Midbrain (tissue), 1 donor: ENCODE data around the gene IDH1.
"Not testable (repeated sequence)": the region's sequence is repeated elsewhere in the genome, so short reads cannot be mapped to it uniquely, and the experiment has no call there.

Source experiments
- DNase-seq: peaks from one replicate; lab custom pipeline; 2025; lab: John Stamatoyannopoulos, UW

Gene IDH1

GRCh38 chr2:208221873-208222272 lies 33.0 kb downstream of the IDH1 start:
- DNase-seq, result not testable (repeated sequence)

- DNase-seq, result no peak
These were observed 44.0 kb downstream of the IDH1 start for GRCh38 chr2:208210688-208211451.

DNA sequence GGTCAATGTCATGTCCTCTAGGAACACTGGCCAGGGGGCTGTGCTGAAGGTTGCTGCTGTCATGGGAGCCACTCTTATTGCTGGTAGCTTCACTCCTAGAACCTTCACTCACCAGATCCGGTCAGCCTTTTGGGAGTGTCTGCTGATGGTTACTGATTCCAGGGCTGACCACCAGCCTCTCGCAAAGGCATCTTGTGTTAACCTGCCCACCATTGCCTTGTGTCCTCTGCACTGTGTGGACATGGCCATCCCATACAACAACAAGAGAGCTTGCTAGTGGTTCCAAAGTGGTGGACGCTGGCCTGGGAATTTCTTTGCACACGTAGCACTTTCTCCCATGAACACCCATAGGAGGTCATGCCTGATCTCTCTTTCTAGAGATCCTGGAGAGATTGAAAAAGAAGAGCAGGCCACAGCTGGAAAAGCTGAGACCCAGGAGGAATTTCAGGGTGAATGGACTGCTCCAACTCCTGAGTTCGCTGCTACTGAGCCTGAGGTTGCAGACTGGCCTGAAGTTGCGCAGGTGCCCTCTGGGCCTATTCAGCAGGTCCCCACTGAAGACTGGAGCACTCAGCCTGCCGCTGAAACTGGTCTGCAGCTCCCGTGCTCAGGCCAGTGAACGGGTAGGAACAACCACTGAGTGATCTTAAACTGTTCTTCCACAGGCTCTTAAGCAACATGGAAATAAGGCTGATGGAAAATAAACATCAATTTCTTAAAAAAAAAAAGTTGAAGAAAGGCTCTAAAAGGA lies 46.4 kb downstream of the IDH1 start:
- no peak for DNase-seq

GRCh38 chr2:208207769-208208168 lies 47.1 kb downstream of the IDH1 start:
- no peak for DNase-seq

DNA sequence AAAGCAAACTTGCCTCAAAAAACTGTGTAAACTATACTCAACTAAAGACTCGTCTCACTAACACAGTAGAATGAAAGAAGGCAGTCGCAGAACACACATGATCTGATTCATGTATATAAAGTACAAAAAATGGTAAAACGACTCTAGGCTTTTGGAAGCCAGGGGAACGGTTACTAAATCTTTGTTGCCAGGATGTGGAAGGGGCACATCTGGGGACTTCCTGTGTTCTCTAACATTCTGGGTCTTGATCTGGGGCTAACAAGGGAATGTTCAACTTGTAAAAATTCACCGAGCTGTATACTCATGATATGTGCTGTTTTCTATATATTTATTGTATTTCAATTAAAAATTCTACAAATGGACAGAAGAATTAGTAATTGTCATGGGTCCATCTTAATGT lies 50.7 kb downstream of the IDH1 start:
- no peak for DNase-seq

GRCh38 chr2:208195531-208195930 lies 59.3 kb downstream of the IDH1 start:
- no peak for DNase-seq

GRCh38 chr2:208192611-208193236 lies 62.1 kb downstream of the IDH1 start:
- no peak for DNase-seq

GRCh38 chr2:208189810-208190503 lies 64.9 kb downstream of the IDH1 start, which contains the start of gene C2orf80:
Gene C2orf80 (minus strand): TSS chr2:208190030. CDS start chr2:208186986, 3,044 bp downstream.
- DNase-seq, result no peak

DNA sequence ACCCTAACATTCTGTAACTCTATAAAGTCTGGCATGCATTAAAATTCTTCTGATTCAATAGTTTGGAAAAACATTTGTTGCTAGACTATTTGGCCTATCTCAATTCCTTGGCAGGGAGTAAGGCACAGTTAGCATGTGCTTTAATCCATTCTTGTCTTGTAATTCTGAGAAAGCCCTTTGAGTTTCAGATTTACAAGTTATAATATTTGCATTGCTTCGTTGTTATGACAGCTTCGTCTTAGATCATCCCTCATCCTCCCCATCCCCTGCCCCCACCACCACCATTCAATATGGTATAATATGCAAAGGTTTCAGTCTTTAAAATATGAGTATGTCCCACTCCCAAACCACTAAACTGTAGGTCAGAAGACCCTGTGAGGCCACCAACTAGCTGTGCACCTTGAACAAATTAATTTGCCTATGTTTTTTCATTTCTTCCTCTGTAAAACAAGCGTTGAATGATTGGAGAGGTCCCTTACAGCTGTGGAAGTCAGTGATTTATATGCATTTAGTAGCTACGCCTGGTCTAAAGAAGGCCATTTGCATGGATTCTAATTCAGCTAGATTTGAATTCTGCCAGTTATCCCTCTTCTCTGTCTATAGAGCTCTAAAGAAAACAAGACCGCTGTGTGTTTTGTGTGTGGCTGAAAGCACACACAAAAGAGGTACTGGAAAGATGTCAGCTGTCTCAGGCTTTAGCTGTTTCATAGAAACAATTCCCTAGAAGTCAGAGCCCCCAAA lies 65.6 kb downstream of the IDH1 start:
- no peak for DNase-seq

GRCh38 chr2:208186893-208187292 lies 68.0 kb downstream of the IDH1 start:
- DNase-seq, result no peak

DNA sequence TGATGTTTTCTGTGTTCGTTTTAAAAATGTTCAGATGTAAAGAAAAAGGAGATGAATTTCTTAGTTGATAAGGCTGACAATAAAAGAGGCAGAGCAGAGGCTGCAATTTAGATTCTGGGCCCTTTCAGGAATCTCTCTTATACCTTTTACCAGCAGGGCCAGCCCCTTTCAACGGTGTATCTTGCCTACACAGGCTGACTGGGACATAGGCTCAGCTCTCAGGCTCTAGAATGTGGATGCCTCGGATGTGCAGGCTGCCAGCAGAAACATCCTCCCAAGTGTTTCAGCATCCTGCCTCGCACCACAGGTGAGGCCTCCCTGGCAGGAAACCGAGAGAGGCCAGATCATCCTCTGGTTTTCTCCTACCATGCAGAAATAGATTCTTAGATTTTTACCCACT lies 68.4 kb downstream of the IDH1 start:
- DNase-seq, result no peak
